GM21529 (cell line): ENCODE results near the gene TYW1B.
"Not testable (repeated sequence)": the region's sequence is repeated elsewhere in the genome, so short reads cannot be mapped to it uniquely, and the experiment has no call there.

ENCODE experiments used
- ATAC-seq: cut with Tn5 transposase; IDR thresholded peaks from one replicate; pipeline ENCODE4 v1.9.1; 2021; ENCODE audit not compliant: unreplicated experiment

TYW1B gene

GRCh38 chr7:72760602-72761001 lies 67.4 kb downstream of the TYW1B start:
- no peak for ATAC-seq

GRCh38 chr7:72754312-72754711 lies 73.7 kb downstream of the TYW1B start:
- ATAC-seq = no peak

- no peak for ATAC-seq
Measured at GRCh38 chr7:72753781-72754180, 74.2 kb downstream of the TYW1B start.

- not testable (repeated sequence) for ATAC-seq
Measured at GRCh38 chr7:72753229-72753628, 74.8 kb downstream of the TYW1B start.

- ATAC-seq = no peak
Measured at GRCh38 chr7:72751978-72752377, 76.0 kb downstream of the TYW1B start.

- no peak for ATAC-seq
Measured at GRCh38 chr7:72751378-72751777, 76.6 kb downstream of the TYW1B start.

- not testable (repeated sequence) for ATAC-seq
Measured at GRCh38 chr7:72748649-72749048, 79.4 kb downstream of the TYW1B start.

GRCh38 chr7:72744244-72744926 lies 83.6 kb downstream of the TYW1B start:
- not testable (repeated sequence) for ATAC-seq

GRCh38 chr7:72743801-72744200 lies 84.2 kb downstream of the TYW1B start:
- ATAC-seq = not testable (repeated sequence)

- not testable (repeated sequence) for ATAC-seq
Measured at GRCh38 chr7:72739716-72740115, 88.3 kb downstream of the TYW1B start.

GRCh38 chr7:72735855-72736254 lies 92.1 kb downstream of the TYW1B start:
- not testable (repeated sequence) for ATAC-seq

GRCh38 chr7:72730815-72731214 lies 97.2 kb downstream of the TYW1B start:
- not testable (repeated sequence) for ATAC-seq

GRCh38 chr7:72730384-72730783 lies 97.6 kb downstream of the TYW1B start:
- not testable (repeated sequence) for ATAC-seq

- ATAC-seq = not testable (repeated sequence)
Measured at GRCh38 chr7:72729130-72729529, 98.9 kb downstream of the TYW1B start.

- ATAC-seq = not testable (repeated sequence)
Measured at GRCh38 chr7:72722694-72723093, 105.3 kb downstream of the TYW1B start.

GRCh38 chr7:72720890-72721289 lies 107.1 kb downstream of the TYW1B start:
- not testable (repeated sequence) for ATAC-seq

- not testable (repeated sequence) for ATAC-seq
Measured at GRCh38 chr7:72717252-72717774, 110.7 kb downstream of the TYW1B start.

- not testable (repeated sequence) for ATAC-seq
Measured at GRCh38 chr7:72711927-72712326, 116.1 kb downstream of the TYW1B start.

- no peak for ATAC-seq
Measured at GRCh38 chr7:72710983-72711382, 117.0 kb downstream of the TYW1B start.

GRCh38 chr7:72709909-72710308 lies 118.1 kb downstream of the TYW1B start:
- ATAC-seq = no peak

GRCh38 chr7:72708371-72709050 lies 119.5 kb downstream of the TYW1B start:
- ATAC-seq = not testable (repeated sequence)

GRCh38 chr7:72706521-72706920 lies 121.5 kb downstream of the TYW1B start:
- no peak for ATAC-seq
